GM23338 (cell line): Measurements from ENCODE around the gene PNLIP. TPM values are rescaled to one million over a fixed set of nuclear protein-coding genes. Genes with fewer than 3 reads are reported as not detected.

Experiments
- ATAC-seq: fragments of 200-7000 bp; cut with Tn5 transposase; 3 replicates; pipeline ENCODE4 v1.9.1; 2020
- DNase-seq: peaks from one replicate; pipeline ENCODE4 v3.0.0-alpha.2; 2015; ENCODE audit warnings: low spot score
- H2AFZ ChIP-seq: fragments of 200-600 bp; sonication (generic); 2 replicates; pipeline ENCODE4 v1.8.0; 2016; ENCODE audit warnings: antibody characterized with exemption, mild to moderate bottlenecking, moderate library complexity
- H3F3A ChIP-seq: fragments of 200-600 bp; sonication (generic); replicated peaks from 2 replicates; pipeline ENCODE4 v1.8.0; 2017; ENCODE audit warnings: antibody characterized with exemption, mixed run types, low read depth
- H3K27ac ChIP-seq: fragments of 200-600 bp; sonication (generic); 2 replicates; pipeline ENCODE4 v1.6.1; 2016; ENCODE audit warnings: low read depth
- H3K27me3 ChIP-seq: fragments of 200-600 bp; sonication (generic); 2 replicates; pipeline ENCODE4 v1.8.0; 2016; ENCODE audit warnings: mild to moderate bottlenecking, mixed run types, moderate library complexity; ENCODE audit not compliant: insufficient read depth
- H3K36me3 ChIP-seq: fragments of 200-600 bp; sonication (generic); 2 replicates; pipeline ENCODE4 v1.8.0; 2016; ENCODE audit warnings: mild to moderate bottlenecking; ENCODE audit not compliant: insufficient read depth
- H3K4me1 ChIP-seq: fragments of 200-600 bp; sonication (generic); 2 replicates; pipeline ENCODE4 v1.8.0; 2016; ENCODE audit warnings: mild to moderate bottlenecking, moderate library complexity; ENCODE audit not compliant: insufficient read depth
- H3K4me2 ChIP-seq: fragments of 200-600 bp; sonication (generic); 2 replicates; pipeline ENCODE4 v1.7.1; 2017; ENCODE audit warnings: mixed run types
- H3K4me3 ChIP-seq: fragments of 200-600 bp; sonication (generic); 2 replicates; pipeline ENCODE4 v1.6.1; 2016; ENCODE audit warnings: mixed run types
- H3K79me2 ChIP-seq: fragments of 200-600 bp; sonication (generic); replicated peaks from 2 replicates; pipeline ENCODE4 v1.8.0; 2017; ENCODE audit warnings: mild to moderate bottlenecking; ENCODE audit not compliant: insufficient read depth
- H3K9me2 ChIP-seq: fragments of 200-600 bp; sonication (generic); 2 replicates; pipeline ENCODE4 v1.8.0; 2017; ENCODE audit not compliant: insufficient read depth
- H4K20me1 ChIP-seq: fragments of 200-600 bp; sonication (generic); replicated peaks from 2 replicates; pipeline ENCODE4 v1.8.0; 2017; ENCODE audit warnings: mild to moderate bottlenecking; ENCODE audit not compliant: insufficient read depth
- H3K27ac Mint-ChIP-seq: 2 replicates; pipeline ENCODE4 v1.8.0; 2020; ENCODE audit warnings: inconsistent platforms, mild to moderate bottlenecking, moderate library complexity, mixed read lengths
- H3K27me3 Mint-ChIP-seq: 3 replicates; pipeline ENCODE4 v1.8.0; 2022; ENCODE audit warnings: low read depth, mild to moderate bottlenecking, moderate library complexity, mixed read lengths, inconsistent platforms; ENCODE audit not compliant: insufficient read depth, poor library complexity
- H3K36me3 Mint-ChIP-seq: 3 replicates; pipeline ENCODE4 v1.8.0; 2021; ENCODE audit warnings: low read depth, mild to moderate bottlenecking, inconsistent platforms, moderate library complexity, mixed read lengths
- H3K4me1 Mint-ChIP-seq: 3 replicates; pipeline ENCODE4 v1.8.0; 2020; ENCODE audit warnings: mild to moderate bottlenecking, inconsistent platforms, mixed read lengths
- H3K4me3 Mint-ChIP-seq: 3 replicates; pipeline ENCODE4 v1.8.0; 2021; ENCODE audit warnings: moderate library complexity, mild to moderate bottlenecking, inconsistent platforms, mixed read lengths
- H3K9me3 Mint-ChIP-seq: 3 replicates; pipeline ENCODE4 v1.8.0; 2020; ENCODE audit warnings: moderate library complexity, mild to moderate bottlenecking, inconsistent platforms, mixed read lengths
- CREB1 ChIP-seq: fragments of 250-450 bp; sonication (Bioruptor Pico); IDR thresholded peaks from 2 replicates; pipeline ENCODE4 v1.5.0; 2020; ENCODE audit warnings: low read depth, mild to moderate bottlenecking, moderate library complexity
- CTCF ChIP-seq, 2 experiments: fragments of 200-600 bp in 1 of 2; sonication (generic) in 1 of 2; conservative IDR thresholded peaks; 2 replicates each; pipeline versions ENCODE4 v1.5.1 to v1.6.1; 2016 to 2017; ENCODE audit warnings: antibody characterized with exemption in 2 of 2, low read depth in 2 of 2, mild to moderate bottlenecking in 2 of 2, moderate library complexity in 1 of 2
- ETS1 ChIP-seq: IDR thresholded peaks from 2 replicates; pipeline ENCODE4 v1.6.1; 2016; ENCODE audit warnings: antibody characterized with exemption
- EZH2 ChIP-seq: fragments of 200-600 bp; sonication (generic); IDR thresholded peaks from one replicate; pipeline ENCODE4 v1.8.0; 2017; ENCODE audit warnings: antibody characterized with exemption, mild to moderate bottlenecking, low read depth; ENCODE audit not compliant: unreplicated experiment
- EZH2phosphoT487 ChIP-seq: fragments of 200-600 bp; sonication (generic); IDR thresholded peaks from one replicate; pipeline ENCODE4 v1.8.1; 2018; ENCODE audit warnings: antibody characterized with exemption; ENCODE audit not compliant: unreplicated experiment
- JUNB ChIP-seq: IDR thresholded peaks from one replicate; pipeline ENCODE4 v1.6.1; 2016; ENCODE audit warnings: antibody characterized with exemption; ENCODE audit not compliant: unreplicated experiment
- NANOG ChIP-seq: IDR thresholded peaks from 2 replicates; pipeline ENCODE4 v1.6.1; 2016; ENCODE audit warnings: antibody characterized with exemption, borderline replicate concordance
- POLR2AphosphoS5 ChIP-seq: IDR thresholded peaks from 2 replicates; pipeline ENCODE4 v1.6.1; 2016; ENCODE audit warnings: antibody characterized with exemption, low read depth
- ZNF114 ChIP-seq: fragments of 250-450 bp; sonication (Bioruptor Pico); IDR thresholded peaks from 2 replicates; pipeline ENCODE4 v1.5.0; 2020; ENCODE audit warnings: mild to moderate bottlenecking, moderate library complexity
- ZNF331 ChIP-seq: fragments of 250-450 bp; sonication (Bioruptor Pico); IDR thresholded peaks from 2 replicates; pipeline ENCODE4 v1.5.0; 2020; ENCODE audit warnings: low read depth, mild to moderate bottlenecking, moderate library complexity
- polyA plus RNA-seq: library from polyadenylated mRNA; unstranded; fragments of >200 nt; fragmentation: Nextera tagmentation; extraction: Ambion mirVana; gene quantifications from 2 replicates; pipeline ENCODE4 v1.2.1, GENCODE V29; 2016
- total RNA-seq: library from RNA; depleted of rRNA; stranded (reverse); fragments of >200 nt; shearing (Covaris generic); gene quantifications from 2 replicates; pipeline ENCODE4 v1.2.3, GENCODE V29; 2014
- TF ChIP-seq, protein P1 (sequence below): IDR thresholded peaks from one replicate; pipeline ENCODE4 v1.6.1; 2018; ENCODE audit warnings: antibody characterized with exemption; ENCODE audit not compliant: unreplicated experiment
- TF ChIP-seq, protein P2 (sequence below): fragments of 250-450 bp; sonication (Bioruptor Pico); IDR thresholded peaks from 2 replicates; pipeline ENCODE4 v1.5.0; 2020; ENCODE audit warnings: mild to moderate bottlenecking, moderate library complexity

The PNLIP gene
- total and polyA plus RNA-seq, 2 experiments from 2014 or later = not detected

DNA sequence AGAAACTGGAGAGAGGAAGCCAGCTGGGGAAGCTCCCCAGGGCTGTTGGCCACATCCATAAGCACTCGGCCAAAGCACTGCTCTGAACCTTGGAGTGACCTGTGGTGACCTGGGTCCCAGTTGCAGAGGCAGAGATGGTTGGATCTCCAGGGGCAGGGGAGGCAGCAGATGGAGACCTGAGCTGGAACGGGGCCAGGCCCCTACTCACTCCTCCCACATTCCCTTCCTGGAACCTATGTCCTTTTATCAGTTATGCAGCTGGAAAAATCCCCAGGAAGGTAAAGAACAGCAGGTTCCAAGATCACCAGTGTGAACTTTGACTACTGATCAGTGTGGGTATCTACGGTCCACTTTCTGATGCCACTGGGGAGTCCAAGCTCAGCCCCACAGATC is 65.4 kb downstream of the PNLIP start:
- Mint-ChIP-seq H3K27me3 (peaks cover 13% of the 10 kb centered on the region), H3K36me3 (peaks cover 3% of the 10 kb centered on the region; the same call in 2 of the 3 replicates), H3K9me3 (peaks cover 17% of the 10 kb centered on the region), H3K4me3 (no peak overlapping the region), H3K27ac (no peak overlapping the region), H3K4me1 (peaks cover 6% of the 10 kb centered on the region; the same call in 2 of the 3 replicates)
- H3K36me3 ChIP-seq = 0 out of 2 replicates have a peak, but pooled peaks cover 3% of the 10 kb centered on the region
- H4K20me1 ChIP-seq = no peaks in the 10 kb centered on the region
- H3K27ac ChIP-seq = no peak overlapping the region
- no peak overlapping the region for H2AFZ ChIP-seq
- H3K9me2 ChIP-seq = peaks cover 6% of the 10 kb centered on the region; the same call in 1 of the 2 replicates
- no peak overlapping the region for H3K4me3 ChIP-seq
- DNase-seq (no peak), ATAC-seq (no peak)
- H3F3A ChIP-seq = no peaks in the 10 kb centered on the region
- H3K27me3 ChIP-seq = peaks cover 14% of the 10 kb centered on the region; the same call in 1 of the 2 replicates
- no peaks in the 10 kb centered on the region for H3K79me2 ChIP-seq
- H3K4me1 ChIP-seq = no peaks in the 10 kb centered on the region
- H3K4me2 ChIP-seq = no peak overlapping the region
- no peak for TF ChIP-seq ZNF114 (CRISPR knock-in tag)
- no peak for TF ChIP-seq ETS1
- TF ChIP-seq, protein P1, sequence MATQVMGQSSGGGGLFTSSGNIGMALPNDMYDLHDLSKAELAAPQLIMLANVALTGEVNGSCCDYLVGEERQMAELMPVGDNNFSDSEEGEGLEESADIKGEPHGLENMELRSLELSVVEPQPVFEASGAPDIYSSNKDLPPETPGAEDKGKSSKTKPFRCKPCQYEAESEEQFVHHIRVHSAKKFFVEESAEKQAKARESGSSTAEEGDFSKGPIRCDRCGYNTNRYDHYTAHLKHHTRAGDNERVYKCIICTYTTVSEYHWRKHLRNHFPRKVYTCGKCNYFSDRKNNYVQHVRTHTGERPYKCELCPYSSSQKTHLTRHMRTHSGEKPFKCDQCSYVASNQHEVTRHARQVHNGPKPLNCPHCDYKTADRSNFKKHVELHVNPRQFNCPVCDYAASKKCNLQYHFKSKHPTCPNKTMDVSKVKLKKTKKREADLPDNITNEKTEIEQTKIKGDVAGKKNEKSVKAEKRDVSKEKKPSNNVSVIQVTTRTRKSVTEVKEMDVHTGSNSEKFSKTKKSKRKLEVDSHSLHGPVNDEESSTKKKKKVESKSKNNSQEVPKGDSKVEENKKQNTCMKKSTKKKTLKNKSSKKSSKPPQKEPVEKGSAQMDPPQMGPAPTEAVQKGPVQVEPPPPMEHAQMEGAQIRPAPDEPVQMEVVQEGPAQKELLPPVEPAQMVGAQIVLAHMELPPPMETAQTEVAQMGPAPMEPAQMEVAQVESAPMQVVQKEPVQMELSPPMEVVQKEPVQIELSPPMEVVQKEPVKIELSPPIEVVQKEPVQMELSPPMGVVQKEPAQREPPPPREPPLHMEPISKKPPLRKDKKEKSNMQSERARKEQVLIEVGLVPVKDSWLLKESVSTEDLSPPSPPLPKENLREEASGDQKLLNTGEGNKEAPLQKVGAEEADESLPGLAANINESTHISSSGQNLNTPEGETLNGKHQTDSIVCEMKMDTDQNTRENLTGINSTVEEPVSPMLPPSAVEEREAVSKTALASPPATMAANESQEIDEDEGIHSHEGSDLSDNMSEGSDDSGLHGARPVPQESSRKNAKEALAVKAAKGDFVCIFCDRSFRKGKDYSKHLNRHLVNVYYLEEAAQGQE = no peak
- TF ChIP-seq JUNB = no peak
- TF ChIP-seq CREB1 (CRISPR knock-in tag) = no peak
- TF ChIP-seq, protein P2, sequence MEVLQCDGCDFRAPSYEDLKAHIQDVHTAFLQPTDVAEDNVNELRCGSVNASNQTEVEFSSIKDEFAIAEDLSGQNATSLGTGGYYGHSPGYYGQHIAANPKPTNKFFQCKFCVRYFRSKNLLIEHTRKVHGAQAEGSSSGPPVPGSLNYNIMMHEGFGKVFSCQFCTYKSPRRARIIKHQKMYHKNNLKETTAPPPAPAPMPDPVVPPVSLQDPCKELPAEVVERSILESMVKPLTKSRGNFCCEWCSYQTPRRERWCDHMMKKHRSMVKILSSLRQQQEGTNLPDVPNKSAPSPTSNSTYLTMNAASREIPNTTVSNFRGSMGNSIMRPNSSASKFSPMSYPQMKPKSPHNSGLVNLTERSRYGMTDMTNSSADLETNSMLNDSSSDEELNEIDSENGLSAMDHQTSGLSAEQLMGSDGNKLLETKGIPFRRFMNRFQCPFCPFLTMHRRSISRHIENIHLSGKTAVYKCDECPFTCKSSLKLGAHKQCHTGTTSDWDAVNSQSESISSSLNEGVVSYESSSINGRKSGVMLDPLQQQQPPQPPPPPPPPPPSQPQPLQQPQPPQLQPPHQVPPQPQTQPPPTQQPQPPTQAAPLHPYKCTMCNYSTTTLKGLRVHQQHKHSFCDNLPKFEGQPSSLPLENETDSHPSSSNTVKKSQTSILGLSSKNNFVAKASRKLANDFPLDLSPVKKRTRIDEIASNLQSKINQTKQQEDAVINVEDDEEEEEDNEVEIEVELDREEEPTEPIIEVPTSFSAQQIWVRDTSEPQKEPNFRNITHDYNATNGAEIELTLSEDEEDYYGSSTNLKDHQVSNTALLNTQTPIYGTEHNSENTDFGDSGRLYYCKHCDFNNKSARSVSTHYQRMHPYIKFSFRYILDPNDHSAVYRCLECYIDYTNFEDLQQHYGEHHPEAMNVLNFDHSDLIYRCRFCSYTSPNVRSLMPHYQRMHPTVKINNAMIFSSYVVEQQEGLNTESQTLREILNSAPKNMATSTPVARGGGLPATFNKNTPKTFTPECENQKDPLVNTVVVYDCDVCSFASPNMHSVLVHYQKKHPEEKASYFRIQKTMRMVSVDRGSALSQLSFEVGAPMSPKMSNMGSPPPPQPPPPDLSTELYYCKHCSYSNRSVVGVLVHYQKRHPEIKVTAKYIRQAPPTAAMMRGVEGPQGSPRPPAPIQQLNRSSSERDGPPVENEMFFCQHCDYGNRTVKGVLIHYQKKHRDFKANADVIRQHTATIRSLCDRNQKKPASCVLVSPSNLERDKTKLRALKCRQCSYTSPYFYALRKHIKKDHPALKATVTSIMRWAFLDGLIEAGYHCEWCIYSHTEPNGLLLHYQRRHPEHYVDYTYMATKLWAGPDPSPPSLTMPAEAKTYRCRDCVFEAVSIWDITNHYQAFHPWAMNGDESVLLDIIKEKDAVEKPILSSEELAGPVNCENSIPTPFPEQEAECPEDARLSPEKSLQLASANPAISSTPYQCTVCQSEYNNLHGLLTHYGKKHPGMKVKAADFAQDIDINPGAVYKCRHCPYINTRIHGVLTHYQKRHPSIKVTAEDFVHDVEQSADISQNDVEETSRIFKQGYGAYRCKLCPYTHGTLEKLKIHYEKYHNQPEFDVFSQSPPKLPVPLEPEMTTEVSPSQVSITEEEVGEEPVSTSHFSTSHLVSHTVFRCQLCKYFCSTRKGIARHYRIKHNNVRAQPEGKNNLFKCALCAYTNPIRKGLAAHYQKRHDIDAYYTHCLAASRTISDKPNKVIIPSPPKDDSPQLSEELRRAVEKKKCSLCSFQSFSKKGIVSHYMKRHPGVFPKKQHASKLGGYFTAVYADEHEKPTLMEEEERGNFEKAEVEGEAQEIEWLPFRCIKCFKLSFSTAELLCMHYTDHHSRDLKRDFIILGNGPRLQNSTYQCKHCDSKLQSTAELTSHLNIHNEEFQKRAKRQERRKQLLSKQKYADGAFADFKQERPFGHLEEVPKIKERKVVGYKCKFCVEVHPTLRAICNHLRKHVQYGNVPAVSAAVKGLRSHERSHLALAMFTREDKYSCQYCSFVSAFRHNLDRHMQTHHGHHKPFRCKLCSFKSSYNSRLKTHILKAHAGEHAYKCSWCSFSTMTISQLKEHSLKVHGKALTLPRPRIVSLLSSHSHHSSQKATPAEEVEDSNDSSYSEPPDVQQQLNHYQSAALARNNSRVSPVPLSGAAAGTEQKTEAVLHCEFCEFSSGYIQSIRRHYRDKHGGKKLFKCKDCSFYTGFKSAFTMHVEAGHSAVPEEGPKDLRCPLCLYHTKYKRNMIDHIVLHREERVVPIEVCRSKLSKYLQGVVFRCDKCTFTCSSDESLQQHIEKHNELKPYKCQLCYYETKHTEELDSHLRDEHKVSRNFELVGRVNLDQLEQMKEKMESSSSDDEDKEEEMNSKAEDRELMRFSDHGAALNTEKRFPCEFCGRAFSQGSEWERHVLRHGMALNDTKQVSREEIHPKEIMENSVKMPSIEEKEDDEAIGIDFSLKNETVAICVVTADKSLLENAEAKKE (CRISPR knock-in tag) = no peak
- no peak for TF ChIP-seq EZH2phosphoT487
- TF ChIP-seq NANOG = no peak
- no peak for TF ChIP-seq POLR2AphosphoS5
- TF ChIP-seq ZNF331 (CRISPR knock-in tag) = no peak
- no peak for TF ChIP-seq EZH2
- TF ChIP-seq CTCF (conservative IDR thresholded peaks at IDR 0.05; ENCODE audit: low read depth in 2 of 2) = no peak
